Neural cell (in vitro differentiated cells): ENCODE measurements around the gene PEAR1. TPM values are rescaled to one million over a fixed set of nuclear protein-coding genes. Genes with fewer than 3 reads are reported as not detected.

Experiments used
- H2AFZ ChIP-seq: fragments of 200-600, 300-800 bp; sonication (generic), shearing (Covaris generic); 2 replicates; pipeline ENCODE4 v1.6.0; 2014; ENCODE audit warnings: low read depth, mild to moderate bottlenecking, antibody characterized with exemption, low read length, moderate library complexity
- H3F3A ChIP-seq: fragments of 200-600 bp; shearing (Covaris generic); 2 replicates; pipeline ENCODE4 v1.6.1; 2016; ENCODE audit warnings: mild to moderate bottlenecking, moderate library complexity, mixed read lengths, antibody characterized with exemption, low read length; ENCODE audit not compliant: insufficient read depth, poor library complexity, severe bottlenecking
- H3K27ac ChIP-seq: fragments of 200-600, 300-800 bp; sonication (generic), shearing (Covaris generic); 2 replicates; pipeline ENCODE4 v1.5.1; 2014; ENCODE audit warnings: mild to moderate bottlenecking, low read length, moderate library complexity
- H3K27me3 ChIP-seq: fragments of 300-800, 200-600 bp; sonication (generic), shearing (Covaris generic); 2 replicates; pipeline ENCODE4 v1.6.0; 2014; ENCODE audit warnings: mild to moderate bottlenecking, low read depth, low read length, moderate library complexity; ENCODE audit not compliant: insufficient read depth
- H3K36me3 ChIP-seq: fragments of 300-800, 200-600 bp; sonication (generic), shearing (Covaris generic); 2 replicates; pipeline ENCODE4 v1.5.1; 2014; ENCODE audit warnings: mild to moderate bottlenecking, antibody characterized with exemption, low read length, moderate library complexity; ENCODE audit not compliant: insufficient read depth
- H3K4me2 ChIP-seq: fragments of 300-800, 200-600 bp; sonication (generic), shearing (Covaris generic); 2 replicates; pipeline ENCODE4 v1.6.0; 2014; ENCODE audit warnings: mild to moderate bottlenecking, low read length
- H3K4me3 ChIP-seq: fragments of 300-800, 200-600 bp; sonication (generic), shearing (Covaris generic); 2 replicates; pipeline ENCODE4 v1.5.1; 2014; ENCODE audit warnings: mild to moderate bottlenecking, low read length, moderate library complexity
- H3K79me2 ChIP-seq: fragments of 200-600 bp; shearing (Covaris generic); replicated peaks from 2 replicates; pipeline ENCODE4 v1.6.0; 2014; ENCODE audit warnings: mild to moderate bottlenecking, low read length, moderate library complexity; ENCODE audit not compliant: insufficient read depth
- H3K9ac ChIP-seq: fragments of 300-800, 200-600 bp; sonication (generic), shearing (Covaris generic); 2 replicates; pipeline ENCODE4 v1.6.1; 2016; ENCODE audit warnings: mild to moderate bottlenecking, low read length, mixed read lengths
- H3K9me2 ChIP-seq: fragments of 200-600 bp; shearing (Covaris generic); 2 replicates; pipeline ENCODE4 v1.6.1; 2016; ENCODE audit warnings: mild to moderate bottlenecking, low read length, mixed read lengths; ENCODE audit not compliant: insufficient read depth
- H3K9me3 ChIP-seq: fragments of 200-600, 300-800 bp; sonication (generic), shearing (Covaris generic); 2 replicates; pipeline ENCODE4 v1.6.1; 2016; ENCODE audit warnings: mild to moderate bottlenecking, mixed run types, low read length, moderate library complexity, mixed read lengths
- H4K20me1 ChIP-seq: fragments of 200-600 bp; shearing (Covaris generic); 2 replicates; pipeline ENCODE4 v1.6.1; 2016; ENCODE audit warnings: mild to moderate bottlenecking, mixed run types; ENCODE audit not compliant: insufficient read depth
- CTCF ChIP-seq: fragments of 450-650 bp; IDR thresholded peaks from 2 replicates; pipeline ENCODE4 v1.5.1; 2014; ENCODE audit warnings: antibody characterized with exemption, mild to moderate bottlenecking, moderate library complexity; ENCODE audit not compliant: poor library complexity, severe bottlenecking
- EP300 ChIP-seq: fragments of 450-650 bp; conservative IDR thresholded peaks from 2 replicates; pipeline ENCODE4 v1.6.1; 2014; ENCODE audit warnings: antibody characterized with exemption, mild to moderate bottlenecking, moderate library complexity; ENCODE audit not compliant: poor library complexity, severe bottlenecking
- EZH2 ChIP-seq: fragments of 200-600, 300-800 bp; shearing (Covaris generic), sonication (generic); IDR thresholded peaks from 2 replicates; pipeline ENCODE4 v1.6.1; 2014; ENCODE audit warnings: antibody characterized with exemption, low read length, borderline replicate concordance, mild to moderate bottlenecking; ENCODE audit not compliant: insufficient read depth, poor library complexity, severe bottlenecking
- MXI1 ChIP-seq: fragments of 450-650 bp; conservative IDR thresholded peaks from 2 replicates; pipeline ENCODE4 v1.6.1; 2014; ENCODE audit warnings: antibody characterized with exemption, mild to moderate bottlenecking; ENCODE audit not compliant: poor library complexity, severe bottlenecking
- POLR2AphosphoS5 ChIP-seq: IDR thresholded peaks from 2 replicates; pipeline ENCODE4 v1.6.1; 2012
- RAD21 ChIP-seq: fragments of 450-650 bp; conservative IDR thresholded peaks from 2 replicates; pipeline ENCODE4 v1.6.1; 2014; ENCODE audit warnings: antibody characterized with exemption, mild to moderate bottlenecking, moderate library complexity
- REST ChIP-seq: IDR thresholded peaks from 2 replicates; pipeline ENCODE4 v1.6.1; 2012; ENCODE audit warnings: borderline replicate concordance
- SMC3 ChIP-seq: fragments of 450-650 bp; conservative IDR thresholded peaks from 2 replicates; pipeline ENCODE4 v1.6.1; 2014; ENCODE audit warnings: antibody characterized with exemption, mild to moderate bottlenecking, moderate library complexity; ENCODE audit not compliant: poor library complexity
- TAF1 ChIP-seq: IDR thresholded peaks from 2 replicates; pipeline ENCODE4 v1.6.1; 2012; ENCODE audit warnings: low read depth
- polyA plus RNA-seq: library from polyadenylated mRNA; depleted of rRNA; stranded (reverse); fragments of >200 nt; gene quantifications from 2 replicates; pipeline ENCODE4 v1.2.3, GENCODE V29; 2014

The PEAR1 gene
- polyA plus RNA-seq, 1 donor from 2014 or later, result not detected

GRCh38 chr1:156851779-156852417 lies 41.6 kb upstream of the PEAR1 start:
- no peak overlapping the region for H2AFZ ChIP-seq
- no peaks in the 10 kb centered on the region for H3K36me3 ChIP-seq
- H3K27me3 ChIP-seq, result peaks cover 31% of the 10 kb centered on the region
- H3K9me2 ChIP-seq, result no peaks in the 10 kb centered on the region
- TF ChIP-seq REST (no peak), POLR2AphosphoS5 (no peak), EP300 (no peak), CTCF (no peak), EZH2 (no peak), SMC3 (no peak), TAF1 (no peak), MXI1 (no peak), RAD21 (no peak)
- no peaks in the 10 kb centered on the region for H4K20me1 ChIP-seq
- no peak overlapping the region for H3K9ac ChIP-seq
- H3K27ac ChIP-seq, result no peak overlapping the region
- no peaks in the 10 kb centered on the region for H3K79me2 ChIP-seq
- no peak overlapping the region for H3K4me3 ChIP-seq
- H3K4me2 ChIP-seq, result no peak overlapping the region
- H3K9me3 ChIP-seq, result no peaks in the 10 kb centered on the region
- H3F3A ChIP-seq, result no peaks in the 10 kb centered on the region

GRCh38 chr1:156852418-156852874 lies 41.1 kb upstream of the PEAR1 start:
- TF ChIP-seq MXI1 (no peak), SMC3 (no peak), EZH2 (no peak), POLR2AphosphoS5 (no peak), RAD21 (no peak), TAF1 (no peak), REST (no peak), CTCF (no peak), EP300 (no peak)
- Histone ChIP-seq H2AFZ (no peak overlapping the region), H4K20me1 (no peaks in the 10 kb centered on the region), H3K27ac (no peak overlapping the region), H3K9ac (no peak overlapping the region), H3K79me2 (no peaks in the 10 kb centered on the region), H3K4me3 (no peak overlapping the region), H3K36me3 (no peaks in the 10 kb centered on the region), H3F3A (no peaks in the 10 kb centered on the region), H3K4me2 (no peak overlapping the region), H3K9me3 (no peaks in the 10 kb centered on the region), H3K27me3 (peaks cover 25% of the 10 kb centered on the region), H3K9me2 (no peaks in the 10 kb centered on the region)
